ENCODE data around the gene LRRC8D.

The LRRC8D gene

DNA sequence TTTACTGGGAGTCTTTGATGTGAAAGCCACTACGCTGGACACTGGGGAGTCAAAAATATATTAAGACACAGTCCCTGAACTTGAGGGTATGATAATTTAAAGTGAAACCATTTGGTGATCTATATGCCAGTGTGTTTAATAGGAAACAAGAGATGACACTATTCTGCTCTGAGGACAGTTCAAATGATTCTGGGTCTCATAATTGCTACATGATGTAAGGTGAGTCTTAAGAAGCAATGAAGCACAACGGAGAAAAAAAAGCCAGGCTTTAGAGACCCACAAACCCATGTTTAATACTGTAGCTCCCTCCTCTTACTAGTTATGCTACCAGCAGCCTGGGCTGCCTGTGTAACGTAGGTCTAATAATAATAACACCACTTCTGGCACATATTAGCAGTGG, 14.2 kb upstream of the LRRC8D start:
- in situ Hi-C loops (cut with MboI; ENCODE audit: low sequenced_read_pairs), result loop anchor here (10.0 kb wide), 1 partner anchor 188 kb away; the partner anchor contains the start of gene ZNF326

DNA sequence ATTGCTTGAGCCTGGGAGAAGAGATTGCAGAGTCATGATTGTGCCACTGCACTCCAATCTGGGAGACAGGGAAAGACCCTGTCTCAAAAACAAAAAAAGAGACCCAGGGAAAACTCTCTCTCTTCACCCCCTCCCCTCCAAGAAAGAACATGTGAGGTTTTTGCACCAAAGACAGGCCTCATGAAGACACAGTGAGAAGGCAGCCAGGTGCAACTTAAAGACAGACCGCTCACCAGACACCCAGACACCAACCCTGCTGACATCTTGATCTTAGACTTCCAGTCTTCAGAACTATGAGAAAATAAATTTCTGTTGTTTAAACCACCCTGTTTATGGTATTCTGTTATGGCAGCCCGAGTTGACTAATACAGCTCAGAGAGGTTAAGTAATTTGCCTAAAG, 13.3 kb upstream of the LRRC8D start:
- in situ Hi-C loops (cut with MboI; ENCODE audit: low sequenced_read_pairs), result loop anchor here (10.0 kb wide), 1 partner anchor 187 kb away; the partner anchor contains the start of gene ZNF326

DNA sequence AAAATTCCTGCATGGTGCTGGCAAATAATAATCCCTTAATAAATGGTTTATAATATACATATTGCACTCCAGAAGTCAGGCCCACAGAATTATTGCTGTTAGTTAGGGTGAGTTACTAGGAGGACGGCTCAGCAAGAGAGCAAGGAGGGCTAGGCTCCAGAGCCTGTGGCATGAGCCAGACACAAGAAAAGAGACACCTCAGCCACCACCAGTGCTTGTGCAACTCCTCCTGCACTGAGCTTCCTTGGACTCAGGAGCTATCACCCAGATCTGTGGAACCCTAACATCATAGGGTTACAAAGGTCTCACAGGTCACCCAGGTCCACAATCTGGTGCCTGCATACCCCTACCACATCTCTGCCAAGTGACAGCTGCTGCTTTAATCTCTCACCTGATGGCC, 12.8 kb upstream of the LRRC8D start:
- in situ Hi-C loops (cut with MboI; ENCODE audit: low sequenced_read_pairs), result loop anchor here (10.0 kb wide), 1 partner anchor 187 kb away; the partner anchor contains the start of gene ZNF326

- in situ Hi-C loops (cut with MboI; ENCODE audit: low sequenced_read_pairs), result loop anchor here (10.0 kb wide), 1 partner anchor 186 kb away; the partner anchor contains the start of gene ZNF326
Observed at GRCh38 chr1:89808441-89809117, 12.3 kb upstream of the LRRC8D start.

- in situ Hi-C loops (cut with MboI; ENCODE audit: low sequenced_read_pairs), result loop anchor here (10.0 kb wide), 1 partner anchor 185 kb away; the partner anchor contains the start of gene ZNF326
Observed at GRCh38 chr1:89809556-89809955, 11.3 kb upstream of the LRRC8D start.

DNA sequence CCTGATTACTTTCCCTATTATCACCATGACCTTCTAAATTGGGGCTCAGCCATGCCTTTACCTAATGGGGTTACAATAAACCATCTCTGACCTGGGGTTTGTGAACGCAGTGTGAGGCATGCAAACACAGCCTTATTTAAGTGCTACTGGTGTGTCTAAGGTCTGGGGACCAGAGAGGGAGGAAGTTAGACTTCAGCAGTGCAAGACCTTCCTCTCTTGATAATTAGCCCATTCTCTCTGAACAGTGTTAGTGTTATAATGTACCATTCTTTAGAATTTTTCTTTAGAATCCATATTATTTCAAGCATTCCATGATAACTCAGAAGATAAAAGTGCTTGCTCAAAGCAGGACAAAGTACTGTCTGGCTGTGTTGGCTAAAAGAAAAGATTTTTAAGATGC, 10.5 kb upstream of the LRRC8D start:
- in situ Hi-C loops (cut with MboI; ENCODE audit: low sequenced_read_pairs), result no loop called here

DNA sequence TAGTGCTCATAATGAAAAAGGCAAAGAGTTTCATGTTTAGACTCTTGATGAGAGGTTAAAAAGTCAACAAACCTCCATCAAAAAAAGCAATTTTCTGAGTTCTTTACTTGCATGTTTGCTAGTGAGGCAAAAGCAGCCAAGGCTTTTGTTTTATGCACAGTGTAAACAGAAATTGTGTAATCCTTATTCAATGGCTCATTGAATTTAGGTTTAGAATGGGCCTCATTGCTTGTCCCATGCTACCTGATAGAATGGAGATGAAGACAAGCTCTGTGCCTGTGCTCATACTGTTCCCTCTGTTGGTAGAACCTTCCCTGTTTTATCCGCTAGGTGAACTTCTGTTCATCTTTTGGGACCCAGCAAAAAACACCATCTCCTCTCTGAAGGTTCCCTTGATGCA, 10.0 kb upstream of the LRRC8D start:
- in situ Hi-C loops (cut with MboI; ENCODE audit: low sequenced_read_pairs), result no loop called here

- in situ Hi-C loops (cut with MboI; ENCODE audit: low sequenced_read_pairs), result no loop called here
Observed at GRCh38 chr1:89812992-89813391, 7.8 kb upstream of the LRRC8D start.

DNA sequence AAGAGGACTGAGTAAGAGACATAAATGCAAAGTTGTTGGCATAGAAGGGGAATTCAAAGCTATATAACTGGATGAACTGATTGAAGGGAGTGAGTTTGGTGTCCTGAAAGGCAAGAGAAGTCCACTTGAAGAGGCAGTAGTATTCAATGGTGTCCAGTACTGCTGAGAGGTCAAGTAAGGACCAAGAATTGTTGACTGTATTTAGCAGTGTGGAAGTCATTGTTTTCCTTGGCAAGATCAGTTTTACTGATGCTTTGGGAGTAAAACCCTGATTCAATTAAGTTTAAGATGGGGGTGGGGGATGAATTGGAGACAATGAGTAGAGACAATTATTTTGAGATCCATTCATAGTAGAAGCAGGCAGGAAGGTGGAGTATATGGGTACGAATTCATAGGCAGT, 5.8 kb upstream of the LRRC8D start:
- in situ Hi-C loops (cut with MboI; ENCODE audit: low sequenced_read_pairs), result no loop called here

- in situ Hi-C loops (cut with MboI; ENCODE audit: low sequenced_read_pairs), result no loop called here
Observed at GRCh38 chr1:89815611-89816010, 5.2 kb upstream of the LRRC8D start.

DNA sequence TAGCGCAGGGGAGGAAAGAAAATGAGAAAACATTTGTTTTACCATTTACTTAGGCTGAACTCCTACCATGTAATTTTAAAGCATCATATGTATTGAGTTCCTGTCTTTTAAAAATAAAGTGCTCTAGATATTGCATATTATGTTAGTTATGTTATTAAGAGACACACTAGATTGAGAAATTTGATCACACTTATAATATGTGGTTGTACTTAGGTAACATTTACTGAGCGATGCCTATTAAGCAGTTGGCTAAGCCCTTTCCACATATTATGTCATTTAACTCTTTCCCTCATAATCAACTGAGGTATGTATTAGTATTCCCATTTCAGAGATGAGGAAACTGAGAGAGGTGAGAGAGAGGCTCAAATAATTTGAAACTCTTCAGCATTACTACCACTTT, 4.5 kb upstream of the LRRC8D start:
- in situ Hi-C loops (cut with MboI; ENCODE audit: low sequenced_read_pairs), result no loop called here

GRCh38 chr1:89821322-89822108, 683 bp downstream of the LRRC8D start:
- in situ Hi-C loops (cut with MboI; ENCODE audit: low sequenced_read_pairs), result no loop called here

- in situ Hi-C loops (cut with MboI; ENCODE audit: low sequenced_read_pairs), result no loop called here
Observed at GRCh38 chr1:89822109-89822962, 1.5 kb downstream of the LRRC8D start.

DNA sequence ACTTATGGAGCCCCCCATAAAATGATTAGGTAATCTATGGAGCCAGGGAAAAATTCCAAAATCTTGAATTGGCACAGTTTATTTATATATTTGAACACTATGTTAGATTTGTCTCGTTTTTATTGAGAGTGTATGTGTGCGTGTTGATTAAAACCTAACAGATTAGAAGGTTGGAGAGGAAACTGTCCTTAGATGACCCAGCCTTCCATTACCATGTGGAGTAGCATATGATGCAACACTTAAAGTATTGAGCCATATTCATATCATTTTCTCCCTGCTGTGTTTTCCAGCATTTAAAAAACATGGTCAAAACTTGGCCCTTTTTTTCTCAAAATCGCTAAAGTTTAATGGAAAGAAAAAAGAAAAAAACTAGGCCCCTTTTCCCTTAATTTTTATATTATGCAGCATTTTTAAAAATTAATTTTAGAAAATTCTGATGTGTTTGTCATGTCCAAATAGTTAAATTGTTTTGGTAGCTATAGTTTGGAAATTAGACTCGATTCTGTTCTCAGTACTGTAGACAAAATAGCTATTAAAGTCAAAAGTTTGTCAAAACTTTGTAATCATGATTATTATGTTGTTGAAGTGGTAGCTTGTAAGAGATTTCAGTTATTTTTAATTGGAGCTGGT, 2.3 kb downstream of the LRRC8D start:
- in situ Hi-C loops (cut with MboI; ENCODE audit: low sequenced_read_pairs), result no loop called here

DNA sequence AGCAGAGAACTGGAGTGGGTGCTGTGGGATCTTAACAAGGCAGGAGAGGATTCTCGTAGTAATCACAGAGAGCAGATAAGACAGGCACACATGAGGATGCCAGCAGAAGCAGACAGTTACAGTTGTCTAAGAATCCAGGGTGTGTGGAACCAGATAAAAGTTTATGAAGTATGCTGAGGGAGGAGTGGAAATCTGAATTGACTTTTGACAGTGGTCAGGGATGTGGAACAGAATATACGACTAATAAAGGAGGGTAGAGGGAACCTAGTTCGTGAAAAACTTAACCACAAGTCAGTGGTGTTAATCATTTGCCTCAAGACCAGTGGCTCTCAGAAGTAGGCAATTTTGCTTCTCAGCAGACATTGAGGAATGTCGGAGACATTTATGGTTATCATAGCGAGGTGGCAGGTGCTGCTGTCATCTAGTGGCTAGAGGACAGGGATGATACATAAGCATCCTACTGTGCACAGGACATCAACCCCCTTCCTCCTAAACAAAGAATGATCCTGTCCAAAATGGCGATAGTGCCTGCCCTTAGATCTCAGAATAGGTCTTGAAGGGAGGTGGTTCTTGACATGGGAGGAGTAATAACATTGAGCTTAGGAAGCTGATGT, 3.0 kb downstream of the LRRC8D start:
- in situ Hi-C loops (cut with MboI; ENCODE audit: low sequenced_read_pairs), result no loop called here

DNA sequence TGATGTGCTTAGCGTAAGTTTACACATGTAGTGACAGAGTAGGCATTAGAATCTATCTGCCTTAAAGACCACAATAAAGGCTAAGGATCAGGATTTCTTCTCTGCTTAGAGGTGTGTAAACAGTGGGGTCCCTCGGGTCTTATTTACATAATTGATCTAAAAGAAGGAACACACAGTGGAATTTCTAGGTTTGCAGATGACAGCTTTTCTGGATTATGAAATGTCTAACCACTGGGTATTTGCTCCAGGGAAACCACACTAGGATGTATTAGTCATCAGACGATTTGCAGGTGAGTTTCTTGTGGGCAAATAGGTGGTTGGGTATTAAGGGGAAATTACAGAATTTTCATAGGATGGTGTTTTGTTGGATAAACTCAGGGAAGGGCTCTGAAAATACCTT, 5.8 kb downstream of the LRRC8D start:
- in situ Hi-C loops (cut with MboI; ENCODE audit: low sequenced_read_pairs), result no loop called here

DNA sequence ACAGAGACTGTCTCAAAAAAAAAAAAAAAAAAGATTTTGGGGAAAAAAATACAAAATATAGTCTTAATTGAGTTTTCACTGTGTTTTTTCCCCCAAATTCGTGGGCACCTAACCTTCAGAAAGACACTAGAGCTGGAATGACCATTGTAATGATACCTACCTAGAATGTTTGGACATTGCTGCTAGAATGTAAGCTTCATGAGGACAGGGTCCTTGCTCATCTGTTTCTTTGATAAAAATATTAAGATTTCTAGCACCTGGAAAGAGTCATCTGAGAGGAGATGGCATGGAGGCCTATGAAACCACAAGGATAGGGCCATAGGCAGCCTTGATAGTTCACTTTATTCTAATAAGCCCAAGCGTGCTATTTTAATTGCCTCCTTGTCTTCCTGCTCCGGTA, 6.5 kb downstream of the LRRC8D start:
- in situ Hi-C loops (cut with MboI; ENCODE audit: low sequenced_read_pairs), result no loop called here

DNA sequence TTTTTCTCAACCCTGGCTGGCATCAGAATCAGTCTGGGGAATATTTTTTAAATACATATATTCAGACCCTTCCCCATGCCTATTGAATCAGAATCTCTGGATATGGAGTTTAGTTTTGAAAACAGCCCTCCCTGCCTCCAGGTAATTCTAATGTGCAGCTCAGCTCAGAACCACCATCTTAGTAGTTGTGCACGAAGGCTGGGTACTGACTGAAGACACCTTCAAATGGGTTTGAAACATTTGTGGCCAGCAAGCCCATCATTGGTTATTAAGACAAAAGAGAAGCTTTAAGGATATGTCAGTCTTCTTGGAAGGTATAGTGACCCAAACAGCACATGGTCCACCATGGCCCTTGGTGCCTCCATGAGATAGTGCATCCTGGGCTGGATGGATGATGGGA, 7.1 kb downstream of the LRRC8D start:
- in situ Hi-C loops (cut with MboI; ENCODE audit: low sequenced_read_pairs), result no loop called here

- in situ Hi-C loops (cut with MboI; ENCODE audit: low sequenced_read_pairs), result no loop called here
Observed at GRCh38 chr1:89829186-89829585, 8.4 kb downstream of the LRRC8D start.

- in situ Hi-C loops (cut with MboI; ENCODE audit: low sequenced_read_pairs), result no loop called here
Observed at GRCh38 chr1:89831462-89832120, 10.8 kb downstream of the LRRC8D start.
